ENCODE results near the gene RBX1. TPM values are rescaled to one million over a fixed set of nuclear protein-coding genes. Genes with fewer than 3 reads are reported as not detected.

Gene RBX1
- 55.0 TPM in 2 replicates for total RNA-seq (2014; rRNA removed)
- Bru-seq, nascent RNA = percentile 79 among the genes with signal in this experiment
- percentile 80 among the genes with signal in this experiment for BruChase-seq, experiment 1, labeled RNA remaining after a 6-hour chase
- percentile 83 among the genes with signal in this experiment for BruChase-seq, experiment 2, labeled RNA remaining after a 2-hour chase
- long read RNA-seq, transcript RBX1-201 (5 exons, 1,188 nt) = major isoform, 90 of 186 reads
- long read RNA-seq, transcript RBX1-202 (2 exons, 1,871 nt) = minor isoform, 8 of 186 reads
- long read RNA-seq, partial matches to known transcripts = 75 of 186 reads
- long read RNA-seq, other reads (novel, unspliced or antisense) = 13 of 186 reads

GRCh38 chr22:40950962-40951794 lies at the start of gene RBX1:
TSS of gene RBX1 (plus strand) at chr22:40951378. CDS start at chr22:40951399, 21 bp downstream.
- DNase-seq (peak; percentile 94), ATAC-seq (peak; percentile 86)
- Histone ChIP-seq H3K9ac (ENCODE audit: low read length) (peak within 1 kb of the TSS; percentile 97), H3K4me3 (ENCODE audit: low read length) (peak within 1 kb of the TSS; percentile 94), H3F3A (ENCODE audit: low read length, unreplicated experiment) (no peaks in the 10 kb centered on the region), H3K79me2 (ENCODE audit: low read length) (peaks cover 46% of the 10 kb centered on the region), H2AFZ (ENCODE audit: low read length) (peak within 1 kb of the TSS; percentile 84), H3K4me2 (ENCODE audit: low read length) (peak within 1 kb of the TSS; percentile 99), H3K9me3 (ENCODE audit: low read length) (no peaks in the 10 kb centered on the region), H3K27ac (ENCODE audit: low read length) (peak within 1 kb of the TSS; percentile 75), H3K9me2 (replicated peaks; ENCODE audit: low read length) (no peaks in the 10 kb centered on the region), H3K4me1 (ENCODE audit: insufficient read depth, low read length) (no peaks in the 10 kb centered on the region), H3K36me3 (ENCODE audit: low read depth, low read length) (peaks cover 13% of the 10 kb centered on the region), H4K20me1 (ENCODE audit: low read length) (no peaks in the 10 kb centered on the region), H3K27me3 (ENCODE audit: low read length) (no peaks in the 10 kb centered on the region)
- POLR2A ChIA-PET (ENCODE audit: unreplicated experiment) = interaction anchor here (0.5 to 1.6 kb wide), 17 partner anchors 23 to 583 kb away, joined by 3 to 10 read pairs (median 4); partner anchors contain the start of genes EP300, SLC25A17 and TEF
- BruUV-seq (replicated peaks) = no TSS peak
- CTCF ChIA-PET = interaction anchor here (0.8 kb wide), 1 partner anchor 28 kb away, joined by 3 read pairs; no protein-coding TSS in a partner anchor
- TF ChIP-seq EZH2 (IDR thresholded peaks at IDR 0.05; ENCODE audit: low read length, unreplicated experiment) (no peak), CTCF (conservative IDR thresholded peaks at IDR 0.05; ENCODE audit: low read depth, low read length) (no peak), EZH2phosphoT487 (IDR thresholded peaks at IDR 0.05; ENCODE audit: borderline replicate concordance, low read length) (no peak)
- intact Hi-C loops (cut with micrococcal nuclease) = loop anchor here (1.0 to 5.0 kb wide), 2 partner anchors 71 to 140 kb away; no protein-coding TSS in a partner anchor

- no peaks in the 10 kb centered on the region for H3K79me2 ChIP-seq (ENCODE audit: low read length)
- H3K27ac ChIP-seq (ENCODE audit: low read length) = no peak overlapping the region
- BruUV-seq (replicated peaks) = no TSS peak
- no peak overlapping the region for H3K9ac ChIP-seq (ENCODE audit: low read length)
- H3F3A ChIP-seq (ENCODE audit: low read length, unreplicated experiment) = no peaks in the 10 kb centered on the region
- H3K36me3 ChIP-seq (ENCODE audit: low read depth, low read length) = no peaks in the 10 kb centered on the region
- CTCF ChIA-PET = no interaction called here
- no peaks in the 10 kb centered on the region for H3K9me2 ChIP-seq (replicated peaks; ENCODE audit: low read length)
- ATAC-seq = no peak
- no peak for TF ChIP-seq CTCF (conservative IDR thresholded peaks at IDR 0.05; ENCODE audit: low read depth, low read length)
- TF ChIP-seq EZH2phosphoT487 (IDR thresholded peaks at IDR 0.05; ENCODE audit: borderline replicate concordance, low read length) = no peak
- TF ChIP-seq EZH2 (IDR thresholded peaks at IDR 0.05; ENCODE audit: low read length, unreplicated experiment) = no peak
- peak; percentile 37 for DNase-seq
- H3K9me3 ChIP-seq (ENCODE audit: low read length) = no peaks in the 10 kb centered on the region
- no peaks in the 10 kb centered on the region for H3K27me3 ChIP-seq (ENCODE audit: low read length)
- no peak overlapping the region for H3K4me3 ChIP-seq (ENCODE audit: low read length)
- H2AFZ ChIP-seq (ENCODE audit: low read length) = no peak overlapping the region
- no peak overlapping the region for H3K4me2 ChIP-seq (ENCODE audit: low read length)
- intact Hi-C loops (cut with micrococcal nuclease) = no loop called here
- POLR2A ChIA-PET (ENCODE audit: unreplicated experiment) = no interaction called here
- H3K4me1 ChIP-seq (ENCODE audit: insufficient read depth, low read length) = no peaks in the 10 kb centered on the region
- H4K20me1 ChIP-seq (ENCODE audit: low read length) = no peaks in the 10 kb centered on the region
These were observed 47.1 kb upstream of the RBX1 start for GRCh38 chr22:40904101-40904500.

Measured in PC-3 (cell line).